ENCODE data around the gene FA2H.

The FA2H gene

DNA sequence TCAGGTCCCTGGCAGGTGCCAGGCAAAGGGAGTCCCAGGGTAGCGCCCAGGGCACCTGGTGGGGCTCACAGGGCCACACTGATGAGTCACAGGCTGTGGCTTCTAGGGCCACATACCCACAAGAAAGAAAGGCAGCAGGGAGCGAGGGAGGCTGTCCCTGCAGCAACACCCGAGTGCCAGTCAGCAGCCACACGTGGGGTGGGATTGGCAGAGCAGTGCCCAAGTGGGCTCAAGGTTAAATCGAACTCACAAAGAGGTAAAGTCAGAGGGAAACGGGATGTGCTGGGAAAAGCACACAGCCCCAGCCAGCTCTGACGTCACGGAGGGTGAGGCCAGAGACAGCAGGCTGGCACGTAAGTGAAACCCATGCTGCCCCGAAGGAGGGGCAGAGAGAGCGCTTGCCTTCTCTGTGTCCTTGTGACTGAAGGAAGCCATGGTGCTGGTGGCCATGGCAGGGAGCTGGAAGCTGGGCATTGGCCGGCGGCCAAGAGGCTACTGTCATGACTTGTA lies 33.8 kb downstream of the FA2H start:
- Histone ChIP-seq H3K9ac (ENCODE audit: low read length) (no peak overlapping the region), H3K27ac (ENCODE audit: low read length) (no peak overlapping the region), H3K4me2 (ENCODE audit: low read length) (no peak overlapping the region), H3K4me1 (ENCODE audit: low read length) (no peaks in the 10 kb centered on the region), H4K20me1 (ENCODE audit: insufficient read depth, low read length) (no peaks in the 10 kb centered on the region), H3K9me3 (ENCODE audit: insufficient read depth, low read length) (no peaks in the 10 kb centered on the region), H2AFZ (ENCODE audit: low read depth, low read length) (no peak overlapping the region), H3K36me3 (replicated peaks; ENCODE audit: low read depth, low read length) (no peaks in the 10 kb centered on the region), H3K79me2 (ENCODE audit: low read length) (no peaks in the 10 kb centered on the region), H3K4me3 (ENCODE audit: low read length) (no peak overlapping the region), H3K27me3 (ENCODE audit: low read depth, low read length) (no peaks in the 10 kb centered on the region)
- TF ChIP-seq CTCF (IDR thresholded peaks at IDR 0.05; ENCODE audit: low read depth, low read length): no peak
- TF ChIP-seq EZH2phosphoT487 (IDR thresholded peaks at IDR 0.05; ENCODE audit: low read depth): no peak

DNA sequence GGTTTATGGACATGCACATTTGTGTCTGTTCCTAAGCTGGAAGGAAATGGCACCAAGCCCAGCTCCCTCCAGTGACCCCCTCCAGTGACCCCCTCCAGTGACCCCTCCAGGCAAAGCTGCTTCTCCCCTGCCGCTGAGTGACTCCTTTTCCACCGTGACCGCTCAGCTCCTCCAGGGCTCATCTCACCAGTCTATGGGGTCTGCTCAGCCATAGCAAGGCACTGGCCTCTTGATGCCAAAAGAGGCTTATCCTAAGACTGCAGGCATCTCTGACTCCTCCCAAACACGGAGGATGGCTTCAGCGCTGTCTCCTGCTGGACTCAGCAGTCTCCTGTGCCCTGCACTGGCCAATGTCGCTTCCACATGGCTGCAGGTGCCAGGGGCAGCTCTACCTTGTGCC lies 35.3 kb downstream of the FA2H start:
- H3K36me3 ChIP-seq (replicated peaks; ENCODE audit: low read depth, low read length): no peaks in the 10 kb centered on the region
- H3K4me3 ChIP-seq (ENCODE audit: low read length): no peak overlapping the region
- TF ChIP-seq EZH2phosphoT487 (IDR thresholded peaks at IDR 0.05; ENCODE audit: low read depth) (no peak), CTCF (IDR thresholded peaks at IDR 0.05; ENCODE audit: low read depth, low read length) (no peak)
- no peak overlapping the region for H2AFZ ChIP-seq (ENCODE audit: low read depth, low read length)
- no peak overlapping the region for H3K9ac ChIP-seq (ENCODE audit: low read length)
- no peak overlapping the region for H3K4me2 ChIP-seq (ENCODE audit: low read length)
- H3K9me3 ChIP-seq (ENCODE audit: insufficient read depth, low read length): no peaks in the 10 kb centered on the region
- H3K27ac ChIP-seq (ENCODE audit: low read length): no peak overlapping the region
- no peaks in the 10 kb centered on the region for H3K27me3 ChIP-seq (ENCODE audit: low read depth, low read length)
- H3K79me2 ChIP-seq (ENCODE audit: low read length): no peaks in the 10 kb centered on the region
- no peaks in the 10 kb centered on the region for H3K4me1 ChIP-seq (ENCODE audit: low read length)
- no peaks in the 10 kb centered on the region for H4K20me1 ChIP-seq (ENCODE audit: insufficient read depth, low read length)

GRCh38 chr16:74738816-74739215 lies 35.8 kb downstream of the FA2H start:
- no peaks in the 10 kb centered on the region for H3K27me3 ChIP-seq (ENCODE audit: low read depth, low read length)
- no peak for TF ChIP-seq EZH2phosphoT487 (IDR thresholded peaks at IDR 0.05; ENCODE audit: low read depth)
- no peak for TF ChIP-seq CTCF (IDR thresholded peaks at IDR 0.05; ENCODE audit: low read depth, low read length)
- no peaks in the 10 kb centered on the region for H3K9me3 ChIP-seq (ENCODE audit: insufficient read depth, low read length)
- no peaks in the 10 kb centered on the region for H3K36me3 ChIP-seq (replicated peaks; ENCODE audit: low read depth, low read length)
- H3K4me1 ChIP-seq (ENCODE audit: low read length): no peaks in the 10 kb centered on the region
- no peak overlapping the region for H3K27ac ChIP-seq (ENCODE audit: low read length)
- H2AFZ ChIP-seq (ENCODE audit: low read depth, low read length): no peak overlapping the region
- no peak overlapping the region for H3K4me2 ChIP-seq (ENCODE audit: low read length)
- no peaks in the 10 kb centered on the region for H4K20me1 ChIP-seq (ENCODE audit: insufficient read depth, low read length)
- no peak overlapping the region for H3K4me3 ChIP-seq (ENCODE audit: low read length)
- H3K9ac ChIP-seq (ENCODE audit: low read length): no peak overlapping the region
- no peaks in the 10 kb centered on the region for H3K79me2 ChIP-seq (ENCODE audit: low read length)

DNA sequence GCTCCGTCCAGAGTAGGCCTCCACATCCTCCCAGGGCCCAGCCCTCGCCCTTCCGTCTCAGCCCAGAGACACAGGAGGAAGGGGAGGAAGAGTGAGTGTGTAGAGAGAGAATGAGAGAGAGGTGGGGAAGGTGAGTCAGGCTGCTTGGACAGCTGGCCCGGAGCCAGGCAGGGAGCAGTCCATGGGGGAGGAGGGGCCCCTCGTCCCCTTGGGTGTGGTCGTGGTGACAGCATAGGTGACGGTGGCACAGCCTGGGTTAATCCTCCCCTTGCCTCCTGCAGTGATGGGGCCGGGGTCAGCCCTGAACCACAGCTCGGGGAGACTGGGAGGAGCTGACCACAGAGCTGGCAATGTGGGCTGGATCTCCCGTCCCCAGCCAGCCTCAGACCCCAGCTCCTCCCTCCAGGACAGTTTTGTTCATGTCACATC lies 36.5 kb downstream of the FA2H start:
- no peak overlapping the region for H2AFZ ChIP-seq (ENCODE audit: low read depth, low read length)
- H3K27me3 ChIP-seq (ENCODE audit: low read depth, low read length): no peaks in the 10 kb centered on the region
- H3K4me2 ChIP-seq (ENCODE audit: low read length): no peak overlapping the region
- H3K36me3 ChIP-seq (replicated peaks; ENCODE audit: low read depth, low read length): no peaks in the 10 kb centered on the region
- H3K27ac ChIP-seq (ENCODE audit: low read length): no peak overlapping the region
- H3K9ac ChIP-seq (ENCODE audit: low read length): no peak overlapping the region
- no peaks in the 10 kb centered on the region for H3K79me2 ChIP-seq (ENCODE audit: low read length)
- H4K20me1 ChIP-seq (ENCODE audit: insufficient read depth, low read length): no peaks in the 10 kb centered on the region
- TF ChIP-seq EZH2phosphoT487 (IDR thresholded peaks at IDR 0.05; ENCODE audit: low read depth) (no peak), CTCF (IDR thresholded peaks at IDR 0.05; ENCODE audit: low read depth, low read length) (no peak)
- no peaks in the 10 kb centered on the region for H3K9me3 ChIP-seq (ENCODE audit: insufficient read depth, low read length)
- no peaks in the 10 kb centered on the region for H3K4me1 ChIP-seq (ENCODE audit: low read length)
- no peak overlapping the region for H3K4me3 ChIP-seq (ENCODE audit: low read length)
